Thoracic aorta (tissue), 2 donors: Measurements from ENCODE around the gene PTHLH. TPM values are rescaled to one million over a fixed set of nuclear protein-coding genes. Genes with fewer than 3 reads are reported as not detected.

ENCODE experiments used
- ATAC-seq: fragments of 150-250 bp; one replicate; pipeline ENCODE4 v1.8.0; 2017; ENCODE audit warnings: low read depth; ENCODE audit not compliant: insufficient number of reproducible peaks, low FRiP score
- DNase-seq: peaks from one replicate; pipeline ENCODE4 v3.0.0-alpha.2; 2020; ENCODE audit warnings: low spot score
- H3K27ac ChIP-seq, 2 donors: fragments of 200-600 bp; sonication (generic); 1 replicate in 1 of 2; 2 replicates in 1 of 2; pipeline ENCODE4 v1.5.1; 2016; ENCODE audit warnings: mild to moderate bottlenecking in 2 of 2, moderate library complexity in 2 of 2
- H3K27me3 ChIP-seq: fragments of 200-600 bp; sonication (generic); replicated peaks from 2 replicates; pipeline ENCODE4 v1.6.0; 2016; ENCODE audit warnings: mild to moderate bottlenecking; ENCODE audit not compliant: insufficient read depth
- H3K36me3 ChIP-seq: fragments of 200-600 bp; sonication (generic); one replicate; pipeline ENCODE4 v1.5.1; 2016
- H3K4me1 ChIP-seq, 2 donors: fragments of 200-600 bp; sonication (generic); 1 replicate in 1 of 2; 2 replicates in 1 of 2; pipeline versions ENCODE4 v1.5.1 to v1.6.0; 2016; ENCODE audit warnings: low read depth in 2 of 2, mild to moderate bottlenecking in 1 of 2; ENCODE audit not compliant: control insufficient read depth in 1 of 2
- H3K4me3 ChIP-seq: fragments of 200-600 bp; sonication (generic); 2 replicates; pipeline ENCODE4 v1.5.1; 2016; ENCODE audit warnings: mild to moderate bottlenecking
- H3K9me3 ChIP-seq: fragments of 200-600 bp; sonication (generic); 2 replicates; pipeline ENCODE4 v1.5.1; 2016
- total RNA-seq, 2 donors: library from RNA; depleted of rRNA; stranded (reverse); fragments of >200 nt; gene quantifications; one replicate each; pipeline versions ENCODE4 v1.1.0 to v1.2.3, GENCODE V29; 2016
- TF ChIP-seq, protein P1 (sequence below): fragments of 200-600 bp; sonication (generic); IDR thresholded peaks from one replicate; pipeline ENCODE4 v1.5.1; 2019; ENCODE audit warnings: antibody characterized with exemption

PTHLH gene
- total RNA-seq, 2 donors from 2014 or later, result 5.6 to 8.1 TPM

DNA sequence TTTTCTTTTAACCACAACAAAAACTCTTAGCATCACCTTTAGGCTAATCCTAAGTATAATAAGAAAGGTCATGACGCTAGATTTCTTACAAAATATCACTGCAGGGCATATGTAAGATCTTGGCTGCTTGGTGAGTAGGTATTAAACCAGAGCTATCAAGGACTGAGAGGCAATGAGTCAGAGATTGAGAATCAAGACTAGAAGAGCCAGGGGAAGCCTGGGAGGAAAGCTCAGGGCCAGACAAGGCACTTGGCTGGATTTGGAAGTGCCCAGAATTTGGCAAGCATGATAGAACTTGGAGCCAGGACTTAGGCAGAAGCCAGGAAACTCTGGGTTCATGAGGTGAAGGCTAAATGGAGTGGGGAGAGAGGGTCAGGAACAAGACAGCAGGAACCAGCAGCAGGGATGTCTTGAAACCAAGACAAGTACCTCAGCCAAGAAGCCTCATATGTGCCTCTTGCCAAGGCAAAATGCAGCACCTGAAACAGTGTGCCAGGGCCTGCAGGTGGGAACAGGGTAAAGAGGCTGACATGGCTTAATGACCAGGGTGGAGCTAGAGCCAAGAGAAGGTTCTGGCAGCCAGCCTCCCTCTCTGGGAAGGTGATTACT, 49.9 kb downstream of the PTHLH start:
- Histone ChIP-seq H3K4me1 (peaks cover 12 to 24% of the 10 kb centered on the region in 2 donors), H3K27ac (peak overlapping the region; percentile 30 to 67), H3K36me3 (no peaks in the 10 kb centered on the region), H3K9me3 (no peaks in the 10 kb centered on the region), H3K27me3 (no peaks in the 10 kb centered on the region), H3K4me3 (no peak overlapping the region)
- DNase-seq (peak; percentile 13), ATAC-seq (peak; percentile 96)
- TF ChIP-seq, protein P1, sequence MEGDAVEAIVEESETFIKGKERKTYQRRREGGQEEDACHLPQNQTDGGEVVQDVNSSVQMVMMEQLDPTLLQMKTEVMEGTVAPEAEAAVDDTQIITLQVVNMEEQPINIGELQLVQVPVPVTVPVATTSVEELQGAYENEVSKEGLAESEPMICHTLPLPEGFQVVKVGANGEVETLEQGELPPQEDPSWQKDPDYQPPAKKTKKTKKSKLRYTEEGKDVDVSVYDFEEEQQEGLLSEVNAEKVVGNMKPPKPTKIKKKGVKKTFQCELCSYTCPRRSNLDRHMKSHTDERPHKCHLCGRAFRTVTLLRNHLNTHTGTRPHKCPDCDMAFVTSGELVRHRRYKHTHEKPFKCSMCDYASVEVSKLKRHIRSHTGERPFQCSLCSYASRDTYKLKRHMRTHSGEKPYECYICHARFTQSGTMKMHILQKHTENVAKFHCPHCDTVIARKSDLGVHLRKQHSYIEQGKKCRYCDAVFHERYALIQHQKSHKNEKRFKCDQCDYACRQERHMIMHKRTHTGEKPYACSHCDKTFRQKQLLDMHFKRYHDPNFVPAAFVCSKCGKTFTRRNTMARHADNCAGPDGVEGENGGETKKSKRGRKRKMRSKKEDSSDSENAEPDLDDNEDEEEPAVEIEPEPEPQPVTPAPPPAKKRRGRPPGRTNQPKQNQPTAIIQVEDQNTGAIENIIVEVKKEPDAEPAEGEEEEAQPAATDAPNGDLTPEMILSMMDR, result no peak

DNA sequence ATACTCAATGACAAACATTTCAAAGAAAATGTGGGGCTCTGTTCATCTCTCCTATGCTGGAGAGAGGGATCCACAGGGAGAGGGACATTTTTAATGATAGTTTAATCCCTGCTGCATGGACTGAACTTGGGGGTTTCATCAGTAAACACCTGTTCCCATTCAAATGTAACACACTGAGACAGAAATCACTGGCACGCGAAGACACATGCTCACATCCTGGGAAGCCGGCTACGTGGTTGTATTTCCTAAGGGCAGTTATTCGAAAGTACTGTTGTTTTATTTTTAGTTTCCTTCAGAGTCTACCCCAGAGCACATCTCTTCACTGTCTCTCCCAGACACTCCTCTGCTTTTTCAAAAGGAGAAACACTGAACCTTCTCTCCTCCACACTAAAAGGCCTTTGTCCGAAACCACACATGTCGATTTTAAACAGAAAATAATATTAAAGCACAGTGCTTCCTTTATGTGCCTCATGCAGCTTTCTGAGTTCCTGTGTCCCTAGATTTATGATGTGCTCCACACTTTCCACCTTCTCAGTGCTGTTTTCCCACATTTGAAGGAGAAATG, 52.8 kb downstream of the PTHLH start:
- TF ChIP-seq, protein P1, result no peak
- no peak overlapping the region for H3K27ac ChIP-seq
- DNase-seq (no peak), ATAC-seq (no peak)
- H3K36me3 ChIP-seq, result no peaks in the 10 kb centered on the region
- no peaks in the 10 kb centered on the region for H3K27me3 ChIP-seq
- H3K9me3 ChIP-seq, result no peaks in the 10 kb centered on the region
- H3K4me1 ChIP-seq, result peaks cover 15 to 27% of the 10 kb centered on the region in 2 donors
- no peak overlapping the region for H3K4me3 ChIP-seq

DNA sequence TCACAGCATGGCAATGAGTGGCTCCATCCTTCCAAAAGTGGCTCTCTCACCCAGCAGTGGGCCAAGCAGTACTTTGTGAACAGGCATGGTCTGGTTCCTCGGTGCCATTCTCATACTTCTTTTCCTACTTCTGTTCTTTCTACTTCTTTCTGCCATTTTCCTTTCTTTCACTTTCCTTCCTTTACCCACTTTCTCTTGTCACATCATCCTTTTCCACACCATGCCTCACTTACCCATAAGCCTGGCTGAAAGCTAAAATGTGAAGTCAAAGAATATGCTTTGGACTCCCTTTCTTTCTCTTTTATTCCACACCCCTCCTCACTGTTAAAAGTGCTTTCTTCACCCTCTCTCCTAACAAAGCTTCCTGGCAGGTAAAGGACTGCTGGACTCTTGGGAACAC, 57.0 kb downstream of the PTHLH start:
- TF ChIP-seq, protein P1, result no peak
- ATAC-seq (no peak), DNase-seq (no peak)
- no peak overlapping the region for H3K4me3 ChIP-seq
- H3K27ac ChIP-seq, result no peak overlapping the region
- no peaks in the 10 kb centered on the region for H3K36me3 ChIP-seq
- H3K27me3 ChIP-seq, result no peaks in the 10 kb centered on the region
- no peaks in the 10 kb centered on the region for H3K9me3 ChIP-seq
- peaks cover 10 to 13% of the 10 kb centered on the region in 2 donors for H3K4me1 ChIP-seq

GRCh38 chr12:27915021-27915420, 57.5 kb downstream of the PTHLH start:
- H3K4me1 ChIP-seq, result peaks cover 10 to 13% of the 10 kb centered on the region in 2 donors
- no peaks in the 10 kb centered on the region for H3K9me3 ChIP-seq
- TF ChIP-seq, protein P1, result no peak
- H3K36me3 ChIP-seq, result no peaks in the 10 kb centered on the region
- no peak overlapping the region for H3K4me3 ChIP-seq
- no peak overlapping the region for H3K27ac ChIP-seq
- no peak for ATAC-seq
- no peaks in the 10 kb centered on the region for H3K27me3 ChIP-seq
- no peak for DNase-seq

DNA sequence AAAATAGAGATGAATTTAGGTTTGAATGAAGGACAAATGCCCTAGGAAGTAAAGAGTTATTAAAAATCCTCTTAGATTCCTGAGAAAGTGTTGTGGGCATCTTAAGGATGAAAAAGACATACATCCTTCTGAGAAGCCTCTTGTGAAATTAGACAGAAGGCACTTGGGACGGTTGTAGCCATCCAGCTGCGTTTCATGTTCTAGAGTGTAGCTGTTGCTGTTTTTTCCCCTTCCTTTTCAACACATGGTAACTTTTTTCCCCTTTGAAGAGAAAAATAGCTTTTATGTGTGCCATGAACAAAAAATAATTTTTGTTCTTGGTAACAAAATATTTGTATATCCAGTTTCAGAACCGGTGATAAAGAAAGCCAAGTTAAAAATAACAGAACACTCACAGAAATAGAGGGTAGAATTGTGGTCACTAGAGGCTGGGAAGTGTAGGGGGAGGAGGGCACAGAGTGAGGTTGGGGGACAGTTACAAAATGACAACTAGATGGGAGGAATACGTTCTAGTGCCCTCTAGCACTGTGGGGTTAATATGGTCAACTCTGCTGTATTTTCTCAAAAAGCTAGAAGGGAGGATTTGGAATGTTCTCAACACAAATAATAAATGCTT, 58.4 kb downstream of the PTHLH start:
- DNase-seq, result no peak
- TF ChIP-seq, protein P1, result no peak
- Histone ChIP-seq H3K4me1 (peaks cover 10 to 13% of the 10 kb centered on the region in 2 donors), H3K4me3 (no peak overlapping the region), H3K27ac (no peak overlapping the region), H3K9me3 (no peaks in the 10 kb centered on the region), H3K27me3 (no peaks in the 10 kb centered on the region), H3K36me3 (no peaks in the 10 kb centered on the region)
- no peak for ATAC-seq
